Liver (tissue), 3 donors: ENCODE data around the gene THADA.

Experiments used
- CTCF ChIP-seq: fragments of 150-350 bp; IDR thresholded peaks from 2 replicates; pipeline ENCODE4 v1.5.1; 2017; ENCODE audit warnings: improper control_type of control experiment, low read depth, low read length; ENCODE audit not compliant: missing input control
- EGR1 ChIP-seq, 2 donors: IDR thresholded peaks; 2 replicates each; pipeline ENCODE4 v1.6.1; 2016 to 2018; ENCODE audit warnings: antibody characterized with exemption in 2 of 2, low read depth in 2 of 2
- GABPA ChIP-seq, 2 donors: IDR thresholded peaks in 1 of 2; conservative IDR thresholded peaks in 1 of 2; 2 replicates each; pipeline ENCODE4 v1.6.1; 2016; ENCODE audit warnings: antibody characterized with exemption in 2 of 2, mild to moderate bottlenecking in 1 of 2, moderate library complexity in 1 of 2
- JUND ChIP-seq, 2 donors: IDR thresholded peaks; 2 replicates each; pipeline ENCODE4 v1.6.1; 2016; ENCODE audit warnings: antibody characterized with exemption in 2 of 2
- SP1 ChIP-seq: IDR thresholded peaks from 2 replicates; pipeline ENCODE4 v1.6.1; 2018; ENCODE audit warnings: antibody characterized with exemption, mild to moderate bottlenecking
- TAF1 ChIP-seq: conservative IDR thresholded peaks from 2 replicates; pipeline ENCODE4 v1.6.1; 2016; ENCODE audit warnings: antibody characterized with exemption, mild to moderate bottlenecking
- donor health status: healthy.
- donor health status: healthy.

GRCh38 chr2:43559391-43560230 lies 36.2 kb downstream of the THADA start:
- TF ChIP-seq CTCF, result no peak
- TF ChIP-seq EGR1 (IDR thresholded peaks at IDR 0.05; ENCODE audit: low read depth in 2 of 2), result no peak
- TF ChIP-seq JUND (IDR thresholded peaks at IDR 0.05), result no peak
- TF ChIP-seq GABPA (IDR thresholded peaks at IDR 0.05 in 1 of 2, conservative IDR thresholded peaks at IDR 0.05 in 1 of 2), result no peak
- no peak for TF ChIP-seq TAF1
- no peak for TF ChIP-seq SP1
